Mammary epithelial cell (primary cell): Measurements from ENCODE around the gene PEDS1.

Experiments used
- EZH2 ChIP-seq: IDR thresholded peaks from 2 replicates; pipeline ENCODE4 v1.6.1; 2012; ENCODE audit warnings: low read length, inconsistent platforms, borderline replicate concordance
- TF ChIP-seq, protein P1 (sequence below), 2 donors: IDR thresholded peaks in 1 of 2; conservative IDR thresholded peaks in 1 of 2; 2 replicates each; pipeline ENCODE4 v1.5.1; 2011 to 2012; ENCODE audit warnings: inconsistent platforms in 2 of 2, low read length in 2 of 2, mild to moderate bottlenecking in 2 of 2, control low read depth in 1 of 2, low read depth in 1 of 2; ENCODE audit not compliant: insufficient read depth in 1 of 2; ENCODE audit errors: extremely low read depth in 1 of 2

DNA sequence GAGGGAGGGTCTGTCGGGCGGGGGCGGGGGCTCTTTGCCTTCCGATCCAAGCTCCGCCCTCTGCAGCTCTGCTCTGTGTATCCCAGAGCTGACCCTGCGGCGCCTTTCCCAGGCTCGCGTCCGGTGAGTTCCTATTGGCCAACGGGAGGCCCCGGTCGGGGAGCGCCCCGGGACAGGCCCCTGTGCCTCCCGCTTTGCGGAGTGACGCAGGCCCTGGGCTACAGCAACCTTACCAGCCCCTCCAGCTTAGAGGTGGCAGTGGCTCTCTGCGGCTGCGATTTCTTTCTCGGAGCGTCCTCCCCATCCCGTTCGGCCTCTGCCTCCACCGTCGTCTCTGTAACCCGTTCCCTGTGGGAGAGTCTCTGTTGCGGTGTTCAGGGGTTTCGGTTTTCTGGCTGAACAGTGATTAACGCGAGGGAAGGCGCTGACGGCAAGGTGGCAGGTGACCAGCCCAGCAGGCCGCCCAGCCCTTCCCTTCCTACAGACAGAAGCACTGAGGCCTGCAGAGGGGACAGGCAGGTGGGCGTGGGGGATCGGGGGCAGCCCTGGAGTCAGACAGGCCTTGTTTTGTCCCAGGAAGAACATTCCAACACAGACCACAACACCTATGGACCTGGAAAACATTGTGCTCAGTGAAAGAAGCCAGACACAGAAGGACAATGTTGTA lies 19.0 kb upstream of the PEDS1 start:
- TF ChIP-seq, protein P1, sequence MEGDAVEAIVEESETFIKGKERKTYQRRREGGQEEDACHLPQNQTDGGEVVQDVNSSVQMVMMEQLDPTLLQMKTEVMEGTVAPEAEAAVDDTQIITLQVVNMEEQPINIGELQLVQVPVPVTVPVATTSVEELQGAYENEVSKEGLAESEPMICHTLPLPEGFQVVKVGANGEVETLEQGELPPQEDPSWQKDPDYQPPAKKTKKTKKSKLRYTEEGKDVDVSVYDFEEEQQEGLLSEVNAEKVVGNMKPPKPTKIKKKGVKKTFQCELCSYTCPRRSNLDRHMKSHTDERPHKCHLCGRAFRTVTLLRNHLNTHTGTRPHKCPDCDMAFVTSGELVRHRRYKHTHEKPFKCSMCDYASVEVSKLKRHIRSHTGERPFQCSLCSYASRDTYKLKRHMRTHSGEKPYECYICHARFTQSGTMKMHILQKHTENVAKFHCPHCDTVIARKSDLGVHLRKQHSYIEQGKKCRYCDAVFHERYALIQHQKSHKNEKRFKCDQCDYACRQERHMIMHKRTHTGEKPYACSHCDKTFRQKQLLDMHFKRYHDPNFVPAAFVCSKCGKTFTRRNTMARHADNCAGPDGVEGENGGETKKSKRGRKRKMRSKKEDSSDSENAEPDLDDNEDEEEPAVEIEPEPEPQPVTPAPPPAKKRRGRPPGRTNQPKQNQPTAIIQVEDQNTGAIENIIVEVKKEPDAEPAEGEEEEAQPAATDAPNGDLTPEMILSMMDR (conservative IDR thresholded peaks at IDR 0.05 in 1 of 2, IDR thresholded peaks at IDR 0.05 in 1 of 2; ENCODE audit: extremely low read depth in 1 of 2, insufficient read depth in 1 of 2, low read depth in 1 of 2, low read length in 2 of 2) = no peak
- no peak for TF ChIP-seq EZH2
